Type B pancreatic cell (in vitro differentiated cells): ENCODE results near the gene IGDCC3. TPM values are rescaled to one million over a fixed set of nuclear protein-coding genes. Genes with fewer than 3 reads are reported as not detected.

ENCODE experiments used
- DNase-seq: peaks from one replicate; pipeline ENCODE4 v3.0.0; 2021; ENCODE audit warnings: mixed read lengths; ENCODE audit not compliant: unreplicated experiment; ENCODE audit errors: extremely low spot score
- H3K27ac Mint-ChIP-seq: 2 replicates; pipeline ENCODE4 v1.8.0; 2021; ENCODE audit warnings: mild to moderate bottlenecking, mixed read lengths
- H3K27me3 Mint-ChIP-seq: 2 replicates; pipeline ENCODE4 v1.8.0; 2021; ENCODE audit warnings: mixed read lengths
- H3K36me3 Mint-ChIP-seq: 2 replicates; pipeline ENCODE4 v1.8.0; 2021; ENCODE audit warnings: mixed read lengths
- H3K4me1 Mint-ChIP-seq: one replicate; pipeline ENCODE4 v1.8.0; 2021; ENCODE audit warnings: mixed read lengths; ENCODE audit not compliant: unreplicated experiment
- H3K4me3 Mint-ChIP-seq: 2 replicates; pipeline ENCODE4 v1.8.0; 2021; ENCODE audit warnings: mild to moderate bottlenecking, mixed read lengths
- H3K9me3 Mint-ChIP-seq: 2 replicates; pipeline ENCODE4 v1.8.0; 2021; ENCODE audit warnings: mixed read lengths
- CTCF ChIP-seq: fragments of 200-600 bp; sonication (generic); conservative IDR thresholded peaks from 2 replicates; pipeline ENCODE4 v1.5.0; 2021; ENCODE audit warnings: antibody characterized with exemption, mild to moderate bottlenecking
- total RNA-seq: library from RNA; stranded (reverse); gene quantifications from 2 replicates; pipeline ENCODE4 v1.2.1, GENCODE V29; 2021; ENCODE audit warnings: low replicate concordance

IGDCC3 gene
- total RNA-seq, 1 donor from 2014 or later, result 169 TPM

GRCh38 chr15:65421360-65422215, 43.8 kb upstream of the IGDCC3 start:
- no peaks in the 10 kb centered on the region for H3K36me3 Mint-ChIP-seq
- no peak for TF ChIP-seq CTCF
- peaks cover 5% of the 10 kb centered on the region for H3K9me3 Mint-ChIP-seq
- peak overlapping the region; percentile 93 for H3K27ac Mint-ChIP-seq
- H3K27me3 Mint-ChIP-seq, result peaks cover 38% of the 10 kb centered on the region
- DNase-seq, result peak; percentile 79
- peaks cover 49% of the 10 kb centered on the region for H3K4me1 Mint-ChIP-seq
- H3K4me3 Mint-ChIP-seq, result peak overlapping the region; percentile 99

- Mint-ChIP-seq H3K27ac (peak overlapping the region; percentile 78), H3K36me3 (no peaks in the 10 kb centered on the region), H3K27me3 (peaks cover 34% of the 10 kb centered on the region), H3K9me3 (peaks cover 5% of the 10 kb centered on the region), H3K4me1 (peaks cover 49% of the 10 kb centered on the region), H3K4me3 (peak overlapping the region; percentile 99)
- no peak for TF ChIP-seq CTCF
- DNase-seq, result no peak
These were observed 43.2 kb upstream of the IGDCC3 start for GRCh38 chr15:65420975-65421359.

GRCh38 chr15:65418596-65418995, 40.8 kb upstream of the IGDCC3 start:
- no peak for TF ChIP-seq CTCF
- Mint-ChIP-seq H3K27ac (peak overlapping the region; percentile 23), H3K36me3 (no peaks in the 10 kb centered on the region), H3K4me1 (peaks cover 47% of the 10 kb centered on the region), H3K27me3 (peaks cover 20% of the 10 kb centered on the region), H3K9me3 (peaks cover 5% of the 10 kb centered on the region), H3K4me3 (no peak overlapping the region)
- DNase-seq, result no peak

- no peak for TF ChIP-seq CTCF
- peaks cover 12% of the 10 kb centered on the region for H3K27me3 Mint-ChIP-seq
- H3K9me3 Mint-ChIP-seq, result peaks cover 5% of the 10 kb centered on the region
- peaks cover 39% of the 10 kb centered on the region for H3K4me1 Mint-ChIP-seq
- peak overlapping the region; percentile 34 for H3K4me3 Mint-ChIP-seq
- peak overlapping the region; percentile 58 for H3K27ac Mint-ChIP-seq
- no peaks in the 10 kb centered on the region for H3K36me3 Mint-ChIP-seq
- no peak for DNase-seq
These were observed 39.1 kb upstream of the IGDCC3 start for GRCh38 chr15:65416845-65417416.

- Mint-ChIP-seq H3K4me1 (peaks cover 38% of the 10 kb centered on the region), H3K27ac (peak overlapping the region; percentile 12), H3K9me3 (peaks cover 2% of the 10 kb centered on the region), H3K27me3 (peaks cover 8% of the 10 kb centered on the region), H3K36me3 (no peaks in the 10 kb centered on the region), H3K4me3 (no peak overlapping the region)
- DNase-seq, result no peak
- peak; percentile 44 for TF ChIP-seq CTCF
These were observed 37.2 kb upstream of the IGDCC3 start for GRCh38 chr15:65414841-65415621.
